Transverse colon (tissue), 4 donors: ENCODE data around the gene SYNDIG1L. TPM values are rescaled to one million over a fixed set of nuclear protein-coding genes. Genes with fewer than 3 reads are reported as not detected.
A peak's percentile ranks its signal among the peaks of the same experiment; 100 is the strongest.

Experiments used
- DNase-seq: peaks from one replicate; pipeline ENCODE4 v3.0.0-alpha.2; 2019
- H3K27ac ChIP-seq, 4 donors: fragments of 200-600 bp; sonication (generic); 2 replicates each; pipeline ENCODE4 v1.5.1; 2016 to 2018; ENCODE audit warnings: inconsistent platforms in 4 of 4
- H3K27me3 ChIP-seq: fragments of 200-600 bp; sonication (generic); 2 replicates; pipeline ENCODE4 v1.5.1; 2017; ENCODE audit warnings: inconsistent platforms
- H3K36me3 ChIP-seq, 4 donors: fragments of 200-600 bp; sonication (generic); 2 replicates each; pipeline ENCODE4 v1.5.1; 2017 to 2019; ENCODE audit warnings: inconsistent platforms in 4 of 4
- H3K4me1 ChIP-seq, 4 donors: fragments of 200-600 bp; sonication (generic); 2 replicates each; pipeline ENCODE4 v1.5.1; 2017 to 2020; ENCODE audit warnings: inconsistent platforms in 4 of 4
- H3K4me3 ChIP-seq, 4 donors: fragments of 200-600 bp; sonication (generic); 1 replicate in 1 of 4; 2 replicates in 3 of 4; pipeline versions ENCODE4 v1.5.1 to v1.6.1; 2017 to 2019; ENCODE audit warnings: inconsistent platforms in 4 of 4
- H3K9me3 ChIP-seq, 2 donors: fragments of 200-600 bp; sonication (generic); 2 replicates each; pipeline ENCODE4 v1.5.1; 2017 to 2019; ENCODE audit warnings: inconsistent platforms in 2 of 2
- EP300 ChIP-seq: sonication (generic); formaldehyde crosslinking; IDR thresholded peaks from one replicate; pipeline ENCODE4 v1.6.1; 2017; ENCODE audit warnings: antibody characterized with exemption, low read depth
- POLR2A ChIP-seq: fragments of 450-650 bp; IDR thresholded peaks from one replicate; pipeline ENCODE4 v1.6.1; 2016; ENCODE audit warnings: antibody characterized with exemption, mild to moderate bottlenecking, moderate library complexity
- POLR2AphosphoS5 ChIP-seq, 3 donors: sonication (generic); formaldehyde crosslinking; IDR thresholded peaks; one replicate each; pipeline ENCODE4 v1.6.1; 2016; ENCODE audit warnings: antibody characterized with exemption in 3 of 3
- WGBS, 2 donors: methylation state at CpG; one replicate each; pipeline ENCODE4 v1.1.5; 2018; ENCODE audit warnings: low coverage in 1 of 2; 5-methylcytosine and 5-hydroxymethylcytosine counted together
- in situ Hi-C, 4 donors: fragments of 200-750 bp; cut with MboI; loops; one replicate each; pipeline versions ENCODE4 v1.15.0 to v1.15.1; 2017; ENCODE audit warnings: low sequenced_read_pairs in 3 of 4, low pct_ligation_motif_present in 1 of 4, low pct_unique_long_range_greater_than_20kb in 1 of 4
- intact Hi-C: fragments of 100-400 bp; cut with DNase I; formaldehyde crosslinking; loops from one replicate; pipeline ENCODE4 v1.15.1; 2023; ENCODE audit warnings: low total_unique reads
- total RNA-seq, 4 donors: library from RNA; depleted of rRNA; stranded (reverse); fragments of >200 nt; gene quantifications; one replicate each; pipeline ENCODE4 v1.1.0, GENCODE V29; 2016
- TF ChIP-seq, protein P1 (sequence below), 5 experiments: fragments of 200-600 bp in 3 of 5; fragments of 450-650 bp in 2 of 5; sonication (generic) in 3 of 5; IDR thresholded peaks; 1 replicate in 2 of 5; 2 replicates in 3 of 5; pipeline ENCODE4 v1.5.1; 2016 to 2017; ENCODE audit warnings: antibody characterized with exemption in 5 of 5, inconsistent platforms in 3 of 5, mild to moderate bottlenecking in 2 of 5, moderate library complexity in 1 of 5

The SYNDIG1L gene
- total RNA-seq, result under 1 TPM in 1 of 4 donors, not detected in 3; 0.32 TPM

DNA sequence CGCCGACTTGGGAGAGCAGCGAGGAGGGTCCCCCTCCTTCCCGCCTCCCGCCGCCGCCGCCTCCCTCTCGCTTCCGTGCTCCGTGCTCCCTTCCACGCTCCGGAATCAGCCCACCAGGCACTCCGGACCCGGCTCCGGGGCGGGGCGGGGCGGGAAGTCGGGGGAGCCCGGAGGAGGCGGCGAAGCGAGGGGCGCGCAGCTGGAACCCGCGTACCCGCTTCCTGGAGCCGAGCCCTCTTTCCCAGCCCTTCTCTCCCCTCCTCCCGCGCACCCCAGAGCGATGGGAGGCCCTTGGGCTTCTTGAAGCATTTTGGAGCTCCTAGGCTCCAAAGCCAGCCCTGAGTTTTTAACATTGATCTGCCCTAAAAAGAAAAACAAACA is at the start of gene SYNDIG1L:
Gene SYNDIG1L (minus strand): TSS at position 9 of the 381 bp plus-strand sequence. CDS start 16,466 bp downstream, outside the sequence.
- H3K27me3 ChIP-seq, result peaks cover 44% of the 10 kb centered on the region
- in situ Hi-C loops (no loop called here), intact Hi-C loops (no loop called here)
- WGBS, 2 donors, result 8% methylated on average over 30 of the region's 33 CpGs; no CpG with 5 or more reads in 1 of the 2 donors
- no peaks in the 10 kb centered on the region for H3K36me3 ChIP-seq
- H3K4me1 ChIP-seq, result peaks cover 0 to 5% (median 1%) of the 10 kb centered on the region in 4 donors
- TF ChIP-seq EP300, result no peak
- TF ChIP-seq POLR2AphosphoS5 (IDR thresholded peaks at IDR 0.05), result no peak
- TF ChIP-seq POLR2A, result no peak
- no peak for DNase-seq
- no peak within 1 kb of the TSS for H3K27ac ChIP-seq
- H3K4me3 ChIP-seq, result peak within 1 kb of the TSS in 1 of 4 donors; percentile 31
- H3K9me3 ChIP-seq, result no peaks in the 10 kb centered on the region

DNA sequence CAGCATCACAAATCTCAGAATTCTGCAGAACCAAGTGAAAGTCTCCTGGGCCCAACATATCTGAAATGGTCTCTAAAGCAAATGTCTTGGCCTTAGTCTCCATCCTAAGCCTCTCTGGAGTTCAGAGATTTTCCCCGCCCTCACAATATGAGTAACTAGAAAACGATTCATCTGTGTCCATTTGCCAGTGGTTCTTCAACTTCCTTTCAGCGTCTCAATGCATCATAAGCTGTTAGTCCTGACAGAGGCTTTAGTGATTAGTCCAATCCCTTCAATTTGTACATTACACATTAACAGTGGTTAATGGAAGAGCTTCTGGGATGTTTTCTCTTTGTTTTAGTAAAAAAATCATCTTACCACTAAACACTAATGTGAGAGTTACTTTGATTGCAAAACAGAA is 49.7 kb upstream of the SYNDIG1L start:
- DNase-seq, result no peak
- Histone ChIP-seq H3K4me3 (no peak overlapping the region), H3K4me1 (no peaks in the 10 kb centered on the region), H3K27ac (no peak overlapping the region), H3K27me3 (no peaks in the 10 kb centered on the region), H3K36me3 (peaks cover 0 to 24% (median 11%) of the 10 kb centered on the region in 4 donors), H3K9me3 (no peaks in the 10 kb centered on the region)
- in situ Hi-C loops (loop anchor here in 2 of 4 donors (10.0 kb wide), 1 partner anchor 111 kb away; no protein-coding TSS in a partner anchor), intact Hi-C loops (loop anchor here (10.0 kb wide), 1 partner anchor 111 kb away; no protein-coding TSS in a partner anchor)
- 67% methylated on average over 3 of the region's 3 CpGs for WGBS, 2 donors
- TF ChIP-seq EP300, result no peak
- TF ChIP-seq, protein P1, sequence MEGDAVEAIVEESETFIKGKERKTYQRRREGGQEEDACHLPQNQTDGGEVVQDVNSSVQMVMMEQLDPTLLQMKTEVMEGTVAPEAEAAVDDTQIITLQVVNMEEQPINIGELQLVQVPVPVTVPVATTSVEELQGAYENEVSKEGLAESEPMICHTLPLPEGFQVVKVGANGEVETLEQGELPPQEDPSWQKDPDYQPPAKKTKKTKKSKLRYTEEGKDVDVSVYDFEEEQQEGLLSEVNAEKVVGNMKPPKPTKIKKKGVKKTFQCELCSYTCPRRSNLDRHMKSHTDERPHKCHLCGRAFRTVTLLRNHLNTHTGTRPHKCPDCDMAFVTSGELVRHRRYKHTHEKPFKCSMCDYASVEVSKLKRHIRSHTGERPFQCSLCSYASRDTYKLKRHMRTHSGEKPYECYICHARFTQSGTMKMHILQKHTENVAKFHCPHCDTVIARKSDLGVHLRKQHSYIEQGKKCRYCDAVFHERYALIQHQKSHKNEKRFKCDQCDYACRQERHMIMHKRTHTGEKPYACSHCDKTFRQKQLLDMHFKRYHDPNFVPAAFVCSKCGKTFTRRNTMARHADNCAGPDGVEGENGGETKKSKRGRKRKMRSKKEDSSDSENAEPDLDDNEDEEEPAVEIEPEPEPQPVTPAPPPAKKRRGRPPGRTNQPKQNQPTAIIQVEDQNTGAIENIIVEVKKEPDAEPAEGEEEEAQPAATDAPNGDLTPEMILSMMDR (IDR thresholded peaks at IDR 0.05), result no peak
- no peak for TF ChIP-seq POLR2A
- TF ChIP-seq POLR2AphosphoS5 (IDR thresholded peaks at IDR 0.05), result no peak

DNA sequence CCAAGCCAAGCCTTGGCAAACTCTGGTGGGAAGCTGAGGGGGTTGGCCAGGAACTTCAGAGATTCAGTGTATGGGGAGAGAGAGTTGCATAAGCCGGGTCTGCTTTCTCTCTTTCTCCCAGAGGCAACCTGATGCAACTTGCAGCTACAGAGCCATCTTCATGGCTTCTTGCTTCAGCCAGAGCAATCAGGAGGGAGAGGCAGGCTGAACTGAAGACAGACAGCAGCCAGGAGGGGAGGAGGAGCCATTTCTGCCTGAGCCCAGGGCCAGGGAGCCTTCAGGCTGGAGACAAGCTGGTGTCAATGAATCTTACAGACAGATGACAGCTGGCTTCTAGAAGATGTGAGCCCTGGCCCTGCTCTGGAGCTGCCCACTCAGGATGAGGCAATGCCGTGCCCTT is 48.4 kb upstream of the SYNDIG1L start:
- 83% methylated on average over 2 of the region's 2 CpGs; no CpG with 5 or more reads in 1 of the 2 donors for WGBS, 2 donors
- Histone ChIP-seq H3K36me3 (peaks cover 0 to 11% (median 4%) of the 10 kb centered on the region in 4 donors), H3K4me3 (no peak overlapping the region), H3K27ac (no peak overlapping the region), H3K27me3 (no peaks in the 10 kb centered on the region), H3K9me3 (no peaks in the 10 kb centered on the region), H3K4me1 (no peaks in the 10 kb centered on the region)
- TF ChIP-seq, protein P1 (IDR thresholded peaks at IDR 0.05), result no peak
- TF ChIP-seq POLR2A (no peak), POLR2AphosphoS5 (IDR thresholded peaks at IDR 0.05) (no peak), EP300 (no peak)
- no peak for DNase-seq
- intact Hi-C loops, result loop anchor here (10.0 kb wide), 1 partner anchor 110 kb away; no protein-coding TSS in a partner anchor
- in situ Hi-C loops, result loop anchor here in 2 of 4 donors (10.0 kb wide), 1 partner anchor 110 kb away; no protein-coding TSS in a partner anchor

DNA sequence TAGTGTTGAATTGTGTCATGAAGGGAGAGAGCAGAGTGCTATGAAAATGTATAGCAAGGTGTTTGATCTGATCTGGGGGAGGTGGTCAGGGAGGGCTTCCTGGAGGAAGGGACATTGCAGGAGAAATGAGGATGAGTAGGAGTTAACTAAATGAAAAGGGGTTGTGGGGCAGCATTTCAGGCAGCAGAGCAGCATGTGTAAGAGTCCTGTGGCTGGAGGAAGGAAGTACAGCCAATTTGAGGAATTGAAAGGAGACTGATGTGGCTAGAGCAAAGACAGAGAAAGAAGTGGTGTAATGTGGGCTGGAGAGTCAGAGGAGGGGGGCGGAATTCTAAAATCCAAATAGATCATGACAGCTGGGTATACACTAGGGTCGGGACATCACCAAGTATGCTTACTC is 46.6 kb upstream of the SYNDIG1L start:
- DNase-seq, result no peak
- no peaks in the 10 kb centered on the region for H3K9me3 ChIP-seq
- TF ChIP-seq EP300, result no peak
- TF ChIP-seq, protein P1 (IDR thresholded peaks at IDR 0.05), result no peak
- no peak for TF ChIP-seq POLR2AphosphoS5 (IDR thresholded peaks at IDR 0.05)
- no peak for TF ChIP-seq POLR2A
- H3K27me3 ChIP-seq, result no peaks in the 10 kb centered on the region
- in situ Hi-C loops (loop anchor here in 2 of 4 donors (10.0 kb wide), 1 partner anchor 108 kb away; no protein-coding TSS in a partner anchor), intact Hi-C loops (loop anchor here (10.0 kb wide), 1 partner anchor 108 kb away; no protein-coding TSS in a partner anchor)
- no peak overlapping the region for H3K4me3 ChIP-seq
- no peak overlapping the region for H3K27ac ChIP-seq
- H3K4me1 ChIP-seq, result no peaks in the 10 kb centered on the region
- WGBS, 2 donors, result 68 to 70% methylated on average over 2 of the region's 2 CpGs
- peaks cover 0 to 8% (median 0%) of the 10 kb centered on the region in 4 donors for H3K36me3 ChIP-seq
